HG02943 (cell line): Measurements from ENCODE around the gene TNFRSF17.

ENCODE experiments used
- ATAC-seq: cut with Tn5 transposase; IDR thresholded peaks from one replicate; pipeline ENCODE4 v1.9.1; 2021; ENCODE audit warnings: mild to moderate bottlenecking, low read depth, moderate library complexity; ENCODE audit not compliant: unreplicated experiment

Gene TNFRSF17

GRCh38 chr16:11996433-11997330, 31.7 kb downstream of the TNFRSF17 start:
- no peak for ATAC-seq

GRCh38 chr16:12000032-12000431, 35.0 kb downstream of the TNFRSF17 start:
- ATAC-seq = no peak

GRCh38 chr16:12002447-12003006, 37.5 kb downstream of the TNFRSF17 start:
- ATAC-seq = no peak

GRCh38 chr16:12006637-12007036, 41.6 kb downstream of the TNFRSF17 start:
- no peak for ATAC-seq

GRCh38 chr16:12009462-12009861, 44.5 kb downstream of the TNFRSF17 start:
- ATAC-seq = no peak

GRCh38 chr16:12009922-12010321, 44.9 kb downstream of the TNFRSF17 start:
- ATAC-seq = no peak

- ATAC-seq = no peak
Observed at GRCh38 chr16:12010388-12011251, 45.6 kb downstream of the TNFRSF17 start.

GRCh38 chr16:12011565-12011964, 46.6 kb downstream of the TNFRSF17 start:
- ATAC-seq = no peak

- ATAC-seq = no peak
Observed at GRCh38 chr16:12016291-12016947, 51.4 kb downstream of the TNFRSF17 start.

- ATAC-seq = no peak
Observed at GRCh38 chr16:12017558-12017957, 52.5 kb downstream of the TNFRSF17 start.
